Subcutaneous abdominal adipose tissue (tissue), 5 donors: ENCODE results near the gene PRSS3.
"Not testable (repeated sequence)": the region's sequence is repeated elsewhere in the genome, so short reads cannot be mapped to it uniquely, and the experiment has no call there.

Experiments used
- H3K27ac ChIP-seq: one replicate; pipeline ENCODE4 v1.7.0; 2013; ENCODE audit warnings: low read depth, mild to moderate bottlenecking, inconsistent platforms, low read length, moderate library complexity
- H3K27me3 ChIP-seq, 5 donors: one replicate each; pipeline ENCODE4 v1.7.0; 2013; ENCODE audit warnings: low read length in 5 of 5, inconsistent platforms in 1 of 5; ENCODE audit not compliant: control insufficient read depth in 5 of 5, insufficient read depth in 4 of 5
- H3K36me3 ChIP-seq, 5 donors: one replicate each; pipeline ENCODE4 v1.7.0; 2013; ENCODE audit warnings: low read length in 5 of 5; ENCODE audit not compliant: control insufficient read depth in 5 of 5, insufficient read depth in 5 of 5
- H3K4me1 ChIP-seq, 5 donors: one replicate each; pipeline ENCODE4 v1.7.0; 2013; ENCODE audit warnings: low read length in 5 of 5, mild to moderate bottlenecking in 3 of 5, moderate library complexity in 1 of 5; ENCODE audit not compliant: control insufficient read depth in 5 of 5, insufficient read depth in 5 of 5
- H3K4me3 ChIP-seq, 5 donors: one replicate each; pipeline ENCODE4 v1.7.0; 2013; ENCODE audit warnings: low read length in 5 of 5, low read depth in 1 of 5
- H3K9ac ChIP-seq, 5 donors: one replicate each; pipeline ENCODE4 v1.7.0; 2013; ENCODE audit warnings: low read length in 5 of 5, mild to moderate bottlenecking in 4 of 5, moderate library complexity in 3 of 5
- H3K9me3 ChIP-seq, 5 donors: one replicate each; pipeline ENCODE4 v1.7.0; 2013; ENCODE audit warnings: low read length in 5 of 5; ENCODE audit not compliant: control insufficient read depth in 5 of 5
- donor health status: healthy.
- donor health status: healthy.
- donor health status: healthy.
- donor health status: healthy.
- donor health status: healthy.

Gene PRSS3

GRCh38 chr9:33835625-33836260 lies 40.4 kb downstream of the PRSS3 start:
- peak overlapping the region in 2 of 5 donors; percentile 13 to 38 for H3K9ac ChIP-seq
- no peaks in the 10 kb centered on the region for H3K36me3 ChIP-seq
- H3K9me3 ChIP-seq = no peaks in the 10 kb centered on the region
- H3K27ac ChIP-seq = peak overlapping the region; percentile 65
- H3K4me1 ChIP-seq = peaks cover 3 to 20% (median 18%) of the 10 kb centered on the region in 5 donors
- no peak overlapping the region for H3K4me3 ChIP-seq
- H3K27me3 ChIP-seq = no peaks in the 10 kb centered on the region

DNA sequence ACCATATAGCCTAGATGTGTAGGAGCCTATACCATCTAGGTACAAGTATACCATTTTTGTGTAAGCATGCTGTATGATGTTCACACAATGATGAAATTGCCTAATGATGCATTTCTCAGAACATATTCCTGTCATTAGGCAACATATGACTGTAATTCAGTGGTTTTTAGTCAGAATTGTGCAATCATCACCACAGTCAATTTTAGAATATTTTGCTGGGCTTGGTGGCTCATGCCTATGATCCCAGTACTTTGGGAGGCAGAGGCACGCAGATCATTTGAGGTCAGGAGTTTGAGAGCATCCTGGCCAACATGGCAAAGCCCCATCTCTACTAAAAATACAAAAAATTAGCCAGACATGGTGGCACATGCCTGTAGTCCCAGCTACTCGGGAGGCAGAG lies 40.9 kb downstream of the PRSS3 start:
- H3K27me3 ChIP-seq, H3K36me3 ChIP-seq, H3K9me3 ChIP-seq, H3K4me3 ChIP-seq: not testable (repeated sequence)
- H3K4me1 ChIP-seq = peaks cover 3 to 20% (median 18%) of the 10 kb centered on the region in 5 donors
- H3K27ac ChIP-seq = peak overlapping the region; percentile 65
- H3K9ac ChIP-seq = peak overlapping the region in 1 of 5 donors; percentile 38

DNA sequence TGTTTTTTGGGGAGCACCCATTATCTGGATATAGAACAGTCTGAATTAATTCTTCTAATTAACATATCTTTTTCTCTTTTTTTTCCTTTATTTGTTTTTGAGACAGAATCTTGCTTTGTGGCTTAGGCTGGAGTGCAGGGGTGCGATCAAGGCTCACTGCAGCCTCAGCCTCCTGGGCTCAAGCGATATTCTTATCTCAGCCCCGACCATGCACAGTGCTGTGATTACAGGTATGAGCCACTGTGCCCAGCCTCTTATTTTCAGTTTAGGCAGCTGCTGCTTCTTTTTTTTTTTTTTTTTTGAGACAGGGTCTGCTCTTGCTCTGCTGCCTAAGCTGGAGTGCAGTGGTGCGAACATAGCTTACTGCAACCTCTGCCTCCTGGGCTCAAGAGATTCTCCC lies 41.8 kb downstream of the PRSS3 start:
- Histone ChIP-seq H3K9ac (peak overlapping the region in 1 of 5 donors; percentile 13), H3K9me3 (no peaks in the 10 kb centered on the region), H3K4me3 (no peak overlapping the region), H3K27me3 (no peaks in the 10 kb centered on the region), H3K4me1 (peaks cover 3 to 20% (median 18%) of the 10 kb centered on the region in 5 donors), H3K36me3 (no peaks in the 10 kb centered on the region), H3K27ac (peak overlapping the region; percentile 44)

GRCh38 chr9:33840381-33840780 lies 45.0 kb downstream of the PRSS3 start:
- Histone ChIP-seq H3K9ac (peak overlapping the region in 1 of 5 donors; percentile 16), H3K4me3 (no peak overlapping the region), H3K27ac (no peak overlapping the region), H3K4me1 (peaks cover 3 to 24% (median 19%) of the 10 kb centered on the region in 5 donors), H3K9me3 (no peaks in the 10 kb centered on the region), H3K36me3 (no peaks in the 10 kb centered on the region), H3K27me3 (no peaks in the 10 kb centered on the region)

DNA sequence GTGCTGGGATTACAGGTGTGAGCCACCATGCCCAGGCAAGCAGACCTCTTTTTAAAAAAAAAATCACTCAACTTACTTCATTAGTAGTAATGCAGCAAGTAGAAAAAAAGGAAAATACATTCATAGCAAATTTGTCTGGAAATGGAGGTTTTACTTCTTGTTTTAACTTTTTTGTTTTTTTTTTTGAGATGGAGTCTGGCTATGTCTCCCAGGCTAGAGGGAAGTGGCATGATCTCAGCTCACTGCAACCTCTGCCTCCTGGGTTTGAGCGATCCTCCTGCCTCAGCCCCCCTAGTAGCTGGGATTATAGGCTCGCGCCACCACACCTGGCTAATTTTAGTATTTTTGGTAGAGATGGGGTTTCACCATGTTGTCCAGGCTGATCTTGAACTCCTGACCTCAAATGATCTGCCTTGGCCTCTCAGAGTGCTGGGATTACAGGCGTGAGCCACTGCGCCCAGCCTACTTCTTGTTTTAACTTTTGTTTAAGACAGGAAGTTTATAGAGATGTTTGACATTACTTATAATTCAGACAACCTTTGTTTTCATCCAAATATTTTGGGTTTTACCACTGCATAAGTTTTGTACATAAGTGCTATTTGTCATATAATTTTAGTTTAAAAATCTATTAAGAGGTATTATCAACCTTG lies 48.1 kb downstream of the PRSS3 start:
- Histone ChIP-seq H3K9ac (no peak overlapping the region), H3K27ac (no peak overlapping the region), H3K4me1 (peaks cover 0 to 16% (median 6%) of the 10 kb centered on the region in 5 donors), H3K9me3 (no peaks in the 10 kb centered on the region), H3K36me3 (no peaks in the 10 kb centered on the region), H3K4me3 (no peak overlapping the region), H3K27me3 (no peaks in the 10 kb centered on the region)

GRCh38 chr9:33846231-33846630 lies 50.9 kb downstream of the PRSS3 start:
- Histone ChIP-seq H3K9ac (no peak overlapping the region), H3K27me3 (no peaks in the 10 kb centered on the region), H3K36me3 (no peaks in the 10 kb centered on the region), H3K4me3 (no peak overlapping the region), H3K4me1 (peaks cover 0 to 12% (median 0%) of the 10 kb centered on the region in 5 donors), H3K27ac (no peak overlapping the region), H3K9me3 (no peaks in the 10 kb centered on the region)

DNA sequence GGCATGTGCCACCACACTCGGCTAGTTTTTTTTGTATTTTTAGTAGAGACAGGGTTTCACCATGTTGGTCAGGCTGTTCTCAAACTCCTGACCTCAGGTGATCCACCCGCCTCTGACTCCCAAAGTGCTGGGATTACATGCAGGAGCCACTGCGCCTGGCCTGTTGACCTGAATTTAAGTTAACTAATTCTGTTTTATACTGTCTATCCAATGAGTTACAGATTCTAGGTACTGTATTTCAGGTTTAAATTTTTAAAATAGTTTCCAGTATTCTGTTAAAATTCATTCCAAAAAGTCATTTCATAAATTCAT lies 52.5 kb downstream of the PRSS3 start:
- not testable (repeated sequence) for H3K9ac ChIP-seq, H3K9me3 ChIP-seq, H3K27ac ChIP-seq, H3K27me3 ChIP-seq, H3K36me3 ChIP-seq, H3K4me3 ChIP-seq
- peaks cover 3 to 19% (median 12%) of the 10 kb centered on the region in 5 donors for H3K4me1 ChIP-seq
